Breast epithelium (tissue), 3 donors: Measurements from ENCODE around the gene ELF5.

Experiments
- POLR2AphosphoS5 ChIP-seq, 3 donors: sonication (generic); formaldehyde crosslinking; IDR thresholded peaks; one replicate each; pipeline ENCODE4 v1.6.1; 2017; ENCODE audit warnings: antibody characterized with exemption in 3 of 3
- TF ChIP-seq, protein P1 (sequence below), 3 donors: fragments of 450-650 bp; IDR thresholded peaks; one replicate each; pipeline ENCODE4 v1.5.1; 2016 to 2017; ENCODE audit warnings: antibody characterized with exemption in 3 of 3, mild to moderate bottlenecking in 3 of 3, moderate library complexity in 3 of 3

GRCh38 chr11:34437224-34438125, 76.1 kb downstream of the ELF5 start:
- TF ChIP-seq, protein P1, sequence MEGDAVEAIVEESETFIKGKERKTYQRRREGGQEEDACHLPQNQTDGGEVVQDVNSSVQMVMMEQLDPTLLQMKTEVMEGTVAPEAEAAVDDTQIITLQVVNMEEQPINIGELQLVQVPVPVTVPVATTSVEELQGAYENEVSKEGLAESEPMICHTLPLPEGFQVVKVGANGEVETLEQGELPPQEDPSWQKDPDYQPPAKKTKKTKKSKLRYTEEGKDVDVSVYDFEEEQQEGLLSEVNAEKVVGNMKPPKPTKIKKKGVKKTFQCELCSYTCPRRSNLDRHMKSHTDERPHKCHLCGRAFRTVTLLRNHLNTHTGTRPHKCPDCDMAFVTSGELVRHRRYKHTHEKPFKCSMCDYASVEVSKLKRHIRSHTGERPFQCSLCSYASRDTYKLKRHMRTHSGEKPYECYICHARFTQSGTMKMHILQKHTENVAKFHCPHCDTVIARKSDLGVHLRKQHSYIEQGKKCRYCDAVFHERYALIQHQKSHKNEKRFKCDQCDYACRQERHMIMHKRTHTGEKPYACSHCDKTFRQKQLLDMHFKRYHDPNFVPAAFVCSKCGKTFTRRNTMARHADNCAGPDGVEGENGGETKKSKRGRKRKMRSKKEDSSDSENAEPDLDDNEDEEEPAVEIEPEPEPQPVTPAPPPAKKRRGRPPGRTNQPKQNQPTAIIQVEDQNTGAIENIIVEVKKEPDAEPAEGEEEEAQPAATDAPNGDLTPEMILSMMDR (IDR thresholded peaks at IDR 0.05) = no peak
- TF ChIP-seq POLR2AphosphoS5 (IDR thresholded peaks at IDR 0.05) = no peak
